ENCODE results near the gene PCDH17. TPM values are rescaled to one million over a fixed set of nuclear protein-coding genes. Genes with fewer than 3 reads are reported as not detected.

The PCDH17 gene
- total and polyA plus RNA-seq, 5 experiments from 2014 or later = not detected

DNA sequence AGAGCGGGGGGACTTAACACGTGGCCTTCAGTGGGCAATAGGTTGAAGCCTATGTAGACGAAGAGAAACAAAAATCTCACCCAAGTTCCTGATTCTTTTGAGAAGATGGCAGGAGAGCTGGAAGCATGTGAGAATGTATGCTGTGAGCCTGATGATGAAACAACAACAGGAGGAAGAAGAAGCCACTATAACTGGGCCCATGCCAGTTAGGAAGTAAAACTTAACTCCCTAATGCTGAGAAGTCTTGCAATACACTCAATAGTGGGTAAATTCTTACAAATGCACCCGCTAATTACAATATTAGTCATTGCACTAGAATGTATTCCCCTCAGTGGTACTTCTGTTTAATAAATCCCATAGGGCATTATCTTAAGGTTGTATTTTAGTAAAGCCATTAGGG is 9.1 kb downstream of the PCDH17 start:
- no peak overlapping the region for H3K27ac Mint-ChIP-seq
- ATAC-seq = no peak

GRCh38 chr13:57641051-57641450 is 9.5 kb downstream of the PCDH17 start:
- H3K4me1 Mint-ChIP-seq = no peaks in the 10 kb centered on the region
- peaks cover 0 to 3% (median under 1%) of the 10 kb centered on the region in 5 donors for H3K27me3 Mint-ChIP-seq
- H3K4me3 Mint-ChIP-seq = no peak overlapping the region
- no peak overlapping the region for H3K27ac Mint-ChIP-seq
- ATAC-seq (no peak), DNase-seq (no peak)
- no peaks in the 10 kb centered on the region for H3K36me3 Mint-ChIP-seq
- peaks cover 0 to 4% (median 0%) of the 10 kb centered on the region in 9 donors for H3K9me3 Mint-ChIP-seq
- POLR2A ChIA-PET = no interaction called here

More for the DNA sequence above, 9.1 kb downstream of the PCDH17 start:
- Mint-ChIP-seq H3K27me3 (peaks cover 0 to 5% (median 3%) of the 10 kb centered on the region in 5 donors), H3K36me3 (no peaks in the 10 kb centered on the region), H3K4me3 (no peak overlapping the region), H3K4me1 (no peaks in the 10 kb centered on the region), H3K9me3 (peaks cover 0 to 4% (median 0%) of the 10 kb centered on the region in 9 donors)
- POLR2A ChIA-PET = no interaction called here
- DNase-seq = no peak

DNA sequence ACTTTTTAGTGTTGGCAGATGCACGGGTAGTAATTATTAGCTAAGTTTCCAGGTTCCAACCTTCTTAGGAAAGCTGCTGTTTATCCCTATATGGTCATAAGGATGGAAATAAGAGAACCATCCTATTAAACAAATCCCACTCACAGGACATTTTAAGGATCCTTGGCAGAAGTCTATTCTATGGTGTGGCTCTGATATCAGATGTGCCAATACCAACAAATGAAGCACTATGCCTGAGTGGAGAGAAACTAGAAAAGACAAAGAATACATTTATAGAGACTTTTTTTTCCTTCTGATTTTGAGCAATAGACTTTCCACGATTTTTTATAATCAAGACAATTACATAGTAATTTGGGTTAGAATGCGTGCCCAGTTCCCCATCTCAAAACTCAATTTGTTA is 12.6 kb downstream of the PCDH17 start:
- DNase-seq (no peak), ATAC-seq (no peak)
- POLR2A ChIA-PET = no interaction called here
- H3K9me3 Mint-ChIP-seq = peaks cover 0 to 3% (median 0%) of the 10 kb centered on the region in 9 donors
- H3K27ac Mint-ChIP-seq = no peak overlapping the region
- H3K4me3 Mint-ChIP-seq = no peak overlapping the region
- H3K4me1 Mint-ChIP-seq = no peaks in the 10 kb centered on the region
- H3K27me3 Mint-ChIP-seq = peaks cover 0 to 1% (median 0%) of the 10 kb centered on the region in 5 donors
- no peaks in the 10 kb centered on the region for H3K36me3 Mint-ChIP-seq

GRCh38 chr13:57653229-57653989 is 21.9 kb downstream of the PCDH17 start:
- DNase-seq (no peak), ATAC-seq (no peak)
- Mint-ChIP-seq H3K9me3 (peaks cover 0 to 4% (median 0%) of the 10 kb centered on the region in 9 donors), H3K4me1 (no peaks in the 10 kb centered on the region), H3K27me3 (no peaks in the 10 kb centered on the region), H3K36me3 (no peaks in the 10 kb centered on the region), H3K4me3 (no peak overlapping the region), H3K27ac (no peak overlapping the region)
- POLR2A ChIA-PET = no interaction called here

DNA sequence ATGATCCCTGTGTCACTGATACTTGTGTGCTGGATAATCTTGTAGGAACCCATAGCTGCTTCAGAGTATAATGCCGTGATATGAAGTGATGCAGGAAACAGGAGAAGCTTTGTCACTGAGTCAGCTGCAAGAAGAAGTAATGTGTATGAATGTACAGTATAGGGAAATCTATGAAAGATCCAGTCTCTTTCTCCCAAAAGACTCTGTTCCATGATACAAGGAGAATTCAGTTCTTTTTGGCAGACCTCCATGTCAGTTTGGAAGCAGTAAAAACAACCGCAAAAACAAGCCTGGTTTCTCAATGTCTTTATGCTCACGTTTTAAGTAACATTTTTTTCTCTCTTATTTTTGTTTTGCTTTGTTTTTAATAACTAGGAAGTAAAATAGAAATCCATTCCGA is 33.9 kb downstream of the PCDH17 start:
- POLR2A ChIA-PET = no interaction called here
- no peak for ATAC-seq
- Mint-ChIP-seq H3K27me3 (no peaks in the 10 kb centered on the region), H3K9me3 (peaks cover 1 to 20% (median 6%) of the 10 kb centered on the region in 9 donors), H3K4me1 (no peaks in the 10 kb centered on the region), H3K36me3 (peaks cover 0 to 3% (median 0%) of the 10 kb centered on the region in 3 donors), H3K27ac (no peak overlapping the region), H3K4me3 (no peak overlapping the region)
- DNase-seq = no peak

DNA sequence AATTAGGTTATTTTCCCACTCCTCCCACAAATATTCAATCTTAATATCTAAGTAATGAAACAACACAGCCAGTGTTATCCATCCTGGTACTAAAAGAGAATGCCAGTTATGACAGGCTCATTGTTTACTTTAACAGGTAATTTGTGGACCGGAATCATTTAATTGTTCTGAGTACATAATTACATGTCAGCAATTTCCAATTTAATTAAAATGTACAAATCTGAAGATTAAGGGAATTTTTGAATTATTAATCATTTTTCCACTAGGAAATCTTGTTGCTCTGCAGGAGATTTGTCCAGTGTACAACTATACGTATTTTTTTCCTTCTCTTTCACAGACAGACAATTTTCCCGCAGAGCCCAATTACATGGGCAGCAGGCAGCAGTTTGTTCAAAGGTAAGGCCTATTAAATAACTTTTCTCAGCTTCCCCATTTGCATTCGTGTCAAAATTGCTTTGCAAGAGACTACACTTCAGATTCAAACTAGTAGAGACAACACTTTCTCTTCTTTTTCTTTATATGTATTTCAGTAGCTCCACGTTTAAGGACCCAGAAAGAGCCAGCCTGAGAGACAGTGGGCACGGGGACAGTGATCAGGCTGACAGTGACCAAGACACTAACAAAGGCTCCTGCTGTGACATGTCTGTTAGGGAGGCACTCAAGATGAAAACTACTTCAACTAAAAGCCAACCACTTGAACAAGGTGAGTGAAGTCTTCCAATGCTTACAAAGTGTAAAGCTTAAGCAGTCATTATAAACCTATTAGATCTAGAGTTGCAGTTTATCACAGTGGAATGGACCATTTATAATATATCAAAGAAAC is 34.8 kb downstream of the PCDH17 start:
- Mint-ChIP-seq H3K36me3 (peaks cover 0 to under 1% (median 0%) of the 10 kb centered on the region in 3 donors), H3K4me3 (no peak overlapping the region), H3K4me1 (no peaks in the 10 kb centered on the region), H3K9me3 (peaks cover under 1 to 15% (median 5%) of the 10 kb centered on the region in 9 donors), H3K27me3 (no peaks in the 10 kb centered on the region), H3K27ac (no peak overlapping the region)
- ATAC-seq (no peak), DNase-seq (no peak)
- POLR2A ChIA-PET = no interaction called here

GRCh38 chr13:57672168-57672567 is 40.6 kb downstream of the PCDH17 start:
- H3K27me3 Mint-ChIP-seq = no peaks in the 10 kb centered on the region
- no peak for DNase-seq
- POLR2A ChIA-PET = no interaction called here
- no peaks in the 10 kb centered on the region for H3K36me3 Mint-ChIP-seq
- H3K4me1 Mint-ChIP-seq = no peaks in the 10 kb centered on the region
- H3K4me3 Mint-ChIP-seq = no peak overlapping the region
- no peak overlapping the region for H3K27ac Mint-ChIP-seq
- no peak for ATAC-seq
- peaks cover 0 to 18% (median 2%) of the 10 kb centered on the region in 9 donors for H3K9me3 Mint-ChIP-seq

DNA sequence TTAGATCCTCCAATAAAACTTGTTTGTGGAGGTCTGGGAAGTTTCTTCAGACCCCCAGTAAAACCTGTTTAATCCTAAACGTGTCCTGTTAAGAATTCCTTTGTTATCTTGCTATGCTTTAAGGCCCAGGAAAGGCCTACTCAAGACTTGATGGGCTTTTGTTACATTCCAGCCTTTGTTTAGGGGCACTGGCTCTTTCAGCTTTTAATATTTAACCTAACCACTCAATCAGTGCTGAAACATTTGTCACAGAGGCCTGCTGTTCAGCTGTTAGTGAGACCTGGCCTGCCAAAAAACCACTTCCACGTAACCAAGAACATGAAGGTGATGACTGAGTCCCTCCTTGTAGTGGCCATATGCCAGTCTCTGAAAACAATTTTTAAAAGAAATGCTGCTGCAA is 41.7 kb downstream of the PCDH17 start:
- ATAC-seq = no peak

GRCh38 chr13:57675526-57675925 is 44.0 kb downstream of the PCDH17 start:
- no peak for ATAC-seq
- H3K4me3 Mint-ChIP-seq = no peak overlapping the region
- peaks cover 0 to 14% (median 3%) of the 10 kb centered on the region in 9 donors for H3K9me3 Mint-ChIP-seq
- POLR2A ChIA-PET = no interaction called here
- H3K27ac Mint-ChIP-seq = no peak overlapping the region
- no peaks in the 10 kb centered on the region for H3K27me3 Mint-ChIP-seq
- DNase-seq = no peak
- no peaks in the 10 kb centered on the region for H3K36me3 Mint-ChIP-seq
- no peaks in the 10 kb centered on the region for H3K4me1 Mint-ChIP-seq

More for the DNA sequence above, 41.7 kb downstream of the PCDH17 start:
- Mint-ChIP-seq H3K9me3 (peaks cover 0 to 20% (median 3%) of the 10 kb centered on the region in 9 donors), H3K4me1 (no peaks in the 10 kb centered on the region), H3K27ac (no peak overlapping the region), H3K36me3 (no peaks in the 10 kb centered on the region), H3K4me3 (no peak overlapping the region), H3K27me3 (no peaks in the 10 kb centered on the region)
- no peak for DNase-seq
- POLR2A ChIA-PET = no interaction called here

DNA sequence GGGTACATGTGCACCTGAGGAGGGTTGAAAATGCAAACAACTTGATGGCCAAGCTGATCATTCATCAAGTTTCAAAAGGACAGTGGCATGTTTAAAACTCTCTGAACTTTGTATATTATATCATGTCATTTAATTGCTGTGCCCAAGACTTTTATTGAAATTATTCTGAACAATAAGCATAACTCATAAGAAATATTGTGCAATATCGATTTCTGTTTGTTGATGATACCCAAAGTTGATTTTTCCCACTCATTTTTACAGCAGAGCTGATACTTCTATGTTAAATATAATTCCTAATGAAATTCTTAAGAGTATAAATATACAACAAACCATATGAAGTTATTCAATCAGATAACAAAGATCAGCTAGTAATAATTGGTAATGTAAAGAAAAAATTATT is 49.1 kb downstream of the PCDH17 start:
- H3K9me3 Mint-ChIP-seq = peaks cover 0 to 10% (median 5%) of the 10 kb centered on the region in 9 donors
- H3K4me3 Mint-ChIP-seq = no peak overlapping the region
- no peak overlapping the region for H3K27ac Mint-ChIP-seq
- H3K27me3 Mint-ChIP-seq = no peaks in the 10 kb centered on the region
- DNase-seq (no peak), ATAC-seq (no peak)
- POLR2A ChIA-PET = no interaction called here
- H3K36me3 Mint-ChIP-seq = no peaks in the 10 kb centered on the region
- H3K4me1 Mint-ChIP-seq = no peaks in the 10 kb centered on the region

DNA sequence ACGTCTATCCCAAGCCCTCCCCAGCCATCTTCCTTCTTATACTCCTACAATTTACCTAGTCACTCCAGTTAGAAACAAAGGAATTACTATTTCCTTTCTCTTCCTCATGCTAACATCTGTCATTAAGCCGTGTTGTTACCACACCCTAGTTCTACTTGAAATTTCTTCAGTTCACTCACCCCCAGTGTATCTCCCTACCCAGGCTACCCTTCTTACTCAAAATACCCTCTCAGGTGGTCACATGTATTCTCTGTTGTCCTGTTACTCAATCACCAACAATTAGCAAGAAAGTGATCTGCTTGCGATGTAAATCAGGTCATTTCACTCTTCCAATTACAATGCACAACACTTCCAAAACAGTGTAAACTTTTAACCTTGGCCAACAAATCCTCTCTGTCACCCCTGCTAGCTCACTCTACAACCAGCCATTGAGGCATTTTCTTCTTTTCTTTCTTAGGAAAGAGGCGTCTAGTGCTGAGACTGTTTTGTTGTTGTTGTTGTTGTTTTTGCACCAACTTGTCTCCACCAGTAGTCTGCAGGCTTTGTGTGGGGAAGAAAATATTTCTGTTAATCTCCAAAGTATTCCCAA is 50.7 kb downstream of the PCDH17 start:
- Mint-ChIP-seq H3K36me3 (no peaks in the 10 kb centered on the region), H3K27me3 (no peaks in the 10 kb centered on the region), H3K4me3 (no peak overlapping the region), H3K9me3 (peaks cover 0 to 6% (median 0%) of the 10 kb centered on the region in 9 donors), H3K4me1 (no peaks in the 10 kb centered on the region), H3K27ac (no peak overlapping the region)
- POLR2A ChIA-PET = no interaction called here
- ATAC-seq (no peak), DNase-seq (no peak)

- Mint-ChIP-seq H3K9me3 (peaks cover 0 to 10% (median 2%) of the 10 kb centered on the region in 9 donors), H3K27me3 (no peaks in the 10 kb centered on the region), H3K36me3 (no peaks in the 10 kb centered on the region), H3K27ac (no peak overlapping the region), H3K4me3 (no peak overlapping the region), H3K4me1 (no peaks in the 10 kb centered on the region)
- no peak for ATAC-seq
- POLR2A ChIA-PET = no interaction called here
- DNase-seq = no peak
Measured at GRCh38 chr13:57698851-57699250, 67.3 kb downstream of the PCDH17 start.

DNA sequence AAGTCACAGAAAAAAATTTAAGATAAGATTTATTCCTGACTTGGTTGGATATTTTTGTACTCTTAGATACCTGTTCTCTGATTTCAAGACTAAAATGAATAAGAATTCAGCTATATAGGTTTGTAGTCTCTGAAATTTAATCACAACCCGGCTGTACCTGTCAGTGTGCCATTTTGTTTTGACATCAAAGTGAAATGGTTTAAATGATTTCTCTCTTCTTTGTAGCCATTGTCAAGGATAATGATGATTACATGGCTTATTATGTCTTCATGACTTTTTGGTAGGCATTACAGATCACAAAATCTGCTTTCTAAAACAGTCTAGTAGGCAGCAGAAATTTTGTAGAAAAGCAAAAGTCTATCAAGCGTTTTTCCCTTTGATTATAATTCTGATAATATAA is 72.5 kb downstream of the PCDH17 start:
- Mint-ChIP-seq H3K4me1 (no peaks in the 10 kb centered on the region), H3K36me3 (no peaks in the 10 kb centered on the region), H3K27me3 (no peaks in the 10 kb centered on the region), H3K9me3 (peaks cover 0 to 5% (median 2%) of the 10 kb centered on the region in 9 donors), H3K4me3 (no peak overlapping the region), H3K27ac (no peak overlapping the region)
- ATAC-seq (no peak), DNase-seq (no peak)
- POLR2A ChIA-PET = no interaction called here
